GM12875 (cell line): ENCODE results near the gene LRP1B.

Experiments
- H3K4me3 ChIP-seq: one replicate; pipeline ENCODE4 v1.5.1; 2011; ENCODE audit warnings: low read depth, low read length, control low read depth
- TF ChIP-seq, protein P1 (sequence below): IDR thresholded peaks from 2 replicates; pipeline ENCODE4 v1.5.1; 2011; ENCODE audit warnings: low read depth, mild to moderate bottlenecking, control low read depth, inconsistent platforms, low read length, moderate library complexity, borderline replicate concordance; ENCODE audit not compliant: insufficient read depth

LRP1B gene

DNA sequence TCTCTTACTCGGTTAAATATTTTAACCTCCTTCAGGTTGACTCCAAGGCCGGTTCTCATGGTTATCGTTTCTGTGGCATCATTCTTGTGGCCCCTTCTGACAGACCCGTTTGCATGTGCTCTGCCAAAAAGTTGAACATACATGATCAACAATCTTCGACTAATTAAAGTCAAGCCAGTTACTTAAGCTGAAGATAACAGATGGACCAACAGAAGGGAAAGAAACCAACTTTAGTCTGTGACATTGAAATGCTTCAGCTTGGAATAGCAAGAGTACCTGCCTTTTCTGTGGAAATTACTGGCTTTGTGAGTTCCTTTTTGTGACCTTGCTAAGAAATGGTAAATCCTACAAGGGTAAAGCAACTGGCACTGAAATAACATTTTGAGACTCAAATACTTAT lies 1429.1 kb downstream of the LRP1B start:
- no peak overlapping the region for H3K4me3 ChIP-seq
- TF ChIP-seq, protein P1, sequence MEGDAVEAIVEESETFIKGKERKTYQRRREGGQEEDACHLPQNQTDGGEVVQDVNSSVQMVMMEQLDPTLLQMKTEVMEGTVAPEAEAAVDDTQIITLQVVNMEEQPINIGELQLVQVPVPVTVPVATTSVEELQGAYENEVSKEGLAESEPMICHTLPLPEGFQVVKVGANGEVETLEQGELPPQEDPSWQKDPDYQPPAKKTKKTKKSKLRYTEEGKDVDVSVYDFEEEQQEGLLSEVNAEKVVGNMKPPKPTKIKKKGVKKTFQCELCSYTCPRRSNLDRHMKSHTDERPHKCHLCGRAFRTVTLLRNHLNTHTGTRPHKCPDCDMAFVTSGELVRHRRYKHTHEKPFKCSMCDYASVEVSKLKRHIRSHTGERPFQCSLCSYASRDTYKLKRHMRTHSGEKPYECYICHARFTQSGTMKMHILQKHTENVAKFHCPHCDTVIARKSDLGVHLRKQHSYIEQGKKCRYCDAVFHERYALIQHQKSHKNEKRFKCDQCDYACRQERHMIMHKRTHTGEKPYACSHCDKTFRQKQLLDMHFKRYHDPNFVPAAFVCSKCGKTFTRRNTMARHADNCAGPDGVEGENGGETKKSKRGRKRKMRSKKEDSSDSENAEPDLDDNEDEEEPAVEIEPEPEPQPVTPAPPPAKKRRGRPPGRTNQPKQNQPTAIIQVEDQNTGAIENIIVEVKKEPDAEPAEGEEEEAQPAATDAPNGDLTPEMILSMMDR = no peak

DNA sequence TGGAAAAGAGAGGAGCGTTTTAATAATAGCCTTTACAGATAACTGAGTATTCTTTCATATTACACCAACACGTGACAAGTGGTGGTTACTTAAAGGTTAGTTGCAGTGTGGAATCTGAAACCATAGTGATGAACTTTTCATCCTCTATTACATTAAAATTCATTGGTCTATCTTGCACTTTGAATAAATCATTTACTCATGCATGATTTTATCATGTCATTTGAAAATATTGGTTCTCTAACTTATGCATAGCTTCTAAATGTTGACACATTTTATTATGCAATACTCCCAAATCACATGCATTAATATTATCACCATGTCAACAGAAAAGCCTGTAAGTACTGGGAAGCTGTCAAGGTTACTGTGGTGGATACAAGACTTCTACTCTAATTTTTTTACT lies 1432.2 kb downstream of the LRP1B start:
- TF ChIP-seq, protein P1 = no peak
- H3K4me3 ChIP-seq = no peak overlapping the region

DNA sequence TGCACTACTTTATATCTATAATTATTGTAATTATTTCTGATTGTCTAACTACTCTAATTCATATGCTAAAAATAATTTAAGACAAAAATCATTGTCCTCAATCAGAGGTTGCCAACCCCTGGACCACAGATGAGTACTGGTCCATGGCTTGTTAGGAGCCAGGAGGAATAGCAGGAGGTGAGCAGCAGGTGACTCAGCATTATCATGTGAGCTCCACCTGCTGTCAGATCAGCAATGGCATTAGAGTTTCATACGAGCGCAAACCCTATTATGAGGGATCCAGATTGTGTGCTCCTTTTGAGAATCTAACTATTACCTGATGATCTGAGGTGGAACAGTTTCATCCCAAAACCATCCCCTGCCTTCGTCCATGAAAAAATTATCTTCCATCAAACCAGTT lies 1434.4 kb downstream of the LRP1B start:
- H3K4me3 ChIP-seq = no peak overlapping the region
- TF ChIP-seq, protein P1 = no peak

DNA sequence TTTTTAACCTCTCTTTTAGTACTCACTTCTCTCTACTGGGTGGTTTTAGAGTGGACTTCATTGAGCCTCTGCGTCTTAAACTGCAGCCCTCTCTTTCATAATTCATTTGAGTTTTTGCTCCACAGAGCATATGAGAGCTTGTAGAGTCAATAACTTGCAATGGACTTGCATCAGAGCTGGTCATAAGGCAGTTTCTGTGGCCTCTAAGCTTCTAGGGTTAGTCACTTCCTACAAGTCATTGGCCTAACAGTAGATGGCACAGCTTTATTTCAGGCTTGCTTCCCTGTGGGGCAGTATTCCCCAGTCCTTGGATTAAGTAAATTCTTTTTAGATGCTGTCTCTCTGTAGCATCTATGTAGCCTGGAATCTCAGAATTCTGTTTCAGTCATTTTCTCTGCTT lies 1435.7 kb downstream of the LRP1B start:
- TF ChIP-seq, protein P1 = no peak
- no peak overlapping the region for H3K4me3 ChIP-seq

DNA sequence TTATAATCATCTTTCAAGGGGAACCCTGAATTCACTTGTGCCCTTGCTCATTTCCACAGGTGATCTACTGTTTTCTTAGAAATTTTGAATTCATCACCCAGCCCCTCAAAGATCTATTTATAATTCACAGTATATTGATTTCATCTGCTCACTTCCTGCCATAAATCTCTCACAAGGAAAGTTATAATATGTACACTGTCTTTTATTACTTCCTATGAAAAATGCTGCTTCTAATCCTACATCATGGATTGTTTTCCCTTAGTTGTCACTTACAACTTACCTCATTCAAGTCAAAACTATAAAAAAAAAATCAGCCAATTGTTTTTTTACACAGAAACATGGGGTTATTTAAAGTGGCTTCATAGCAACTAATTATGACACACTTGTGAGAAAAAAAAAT lies 1443.0 kb downstream of the LRP1B start:
- TF ChIP-seq, protein P1 = no peak
- no peak overlapping the region for H3K4me3 ChIP-seq

DNA sequence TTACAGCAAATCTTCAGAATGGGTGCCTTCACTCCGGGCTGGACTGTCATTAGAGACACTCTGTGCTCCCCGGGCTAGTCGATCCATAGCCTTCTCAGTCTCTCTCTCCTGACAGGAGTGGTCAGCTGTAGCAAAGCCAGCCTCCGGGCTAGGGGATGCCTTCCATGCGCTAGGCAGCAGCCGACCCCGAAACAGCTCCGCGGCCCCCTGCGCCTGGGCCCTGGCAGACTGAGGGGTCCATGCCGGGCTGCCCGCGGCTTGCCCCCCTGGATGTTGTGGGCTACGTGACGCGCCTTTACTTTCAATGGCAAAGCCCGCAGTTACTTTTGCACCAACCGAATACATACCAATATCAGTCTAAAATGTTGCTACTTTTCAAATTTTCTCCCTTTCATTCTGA lies 1447.2 kb downstream of the LRP1B start:
- TF ChIP-seq, protein P1 = no peak
- H3K4me3 ChIP-seq = no peak overlapping the region

DNA sequence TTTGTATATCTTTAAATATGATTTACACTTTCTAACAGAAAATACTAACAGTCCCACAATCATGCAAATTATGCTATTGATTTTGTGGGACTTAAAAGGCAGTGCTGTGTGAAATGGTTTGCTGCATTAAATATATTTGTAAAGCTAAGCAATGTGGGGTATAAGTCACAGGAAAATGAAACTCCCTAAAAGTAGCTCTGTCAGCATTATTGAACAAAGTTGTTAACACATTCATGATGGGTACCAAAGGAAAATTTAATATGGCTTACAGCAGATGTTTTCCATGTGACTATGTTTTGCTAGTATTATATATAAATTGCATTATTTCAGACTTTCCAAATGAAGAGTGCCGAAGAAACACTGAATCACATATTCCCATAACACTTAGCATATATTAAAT lies 1450.0 kb downstream of the LRP1B start:
- TF ChIP-seq, protein P1 = no peak
- H3K4me3 ChIP-seq = no peak overlapping the region
